ENCODE data around the gene KRT32.
"Not testable (repeated sequence)": the region's sequence is repeated elsewhere in the genome, so short reads cannot be mapped to it uniquely, and the experiment has no call there.

KRT32 gene

GRCh38 chr17:41433586-41433985 is 33.6 kb downstream of the KRT32 start:
- Histone ChIP-seq H3K27me3 (replicated peaks; ENCODE audit: control insufficient read depth, insufficient read depth, low read length, poor library complexity, severe bottlenecking) (no peaks in the 10 kb centered on the region), H3K4me3 (ENCODE audit: insufficient read depth, low read depth, low read length, poor library complexity, severe bottlenecking) (no peak overlapping the region), H3K4me1 (ENCODE audit: control insufficient read depth, insufficient read depth, low read length, poor library complexity, severe bottlenecking) (no peaks in the 10 kb centered on the region), H3K27ac (ENCODE audit: insufficient read depth, low read length, poor library complexity, severe bottlenecking) (no peak overlapping the region), H3K36me3 (ENCODE audit: control insufficient read depth, insufficient read depth, low read length) (no peaks in the 10 kb centered on the region), H3K9me3 (ENCODE audit: control insufficient read depth, low read length) (no peaks in the 10 kb centered on the region)
- DNase-seq: no peak

- H3K4me1 ChIP-seq (ENCODE audit: control insufficient read depth, insufficient read depth, low read length, poor library complexity, severe bottlenecking): not testable (repeated sequence)
Observed at GRCh38 chr17:41430376-41430775, 36.8 kb downstream of the KRT32 start.

GRCh38 chr17:41429667-41430066 is 37.5 kb downstream of the KRT32 start:
- Histone ChIP-seq H3K9me3 (ENCODE audit: control insufficient read depth, low read length) (no peaks in the 10 kb centered on the region), H3K4me3 (ENCODE audit: insufficient read depth, low read depth, low read length, poor library complexity, severe bottlenecking) (no peak overlapping the region)

More at GRCh38 chr17:41430376-41430775, 36.8 kb downstream of the KRT32 start:
- not testable (repeated sequence) for H3K27ac ChIP-seq (ENCODE audit: insufficient read depth, low read length, poor library complexity, severe bottlenecking); H3K27me3 ChIP-seq (replicated peaks; ENCODE audit: control insufficient read depth, insufficient read depth, low read length, poor library complexity, severe bottlenecking); H3K4me3 ChIP-seq (ENCODE audit: insufficient read depth, low read depth, low read length, poor library complexity, severe bottlenecking); DNase-seq; H3K9me3 ChIP-seq (ENCODE audit: control insufficient read depth, low read length); H3K36me3 ChIP-seq (ENCODE audit: control insufficient read depth, insufficient read depth, low read length)

GRCh38 chr17:41428591-41429291 is 38.4 kb downstream of the KRT32 start:
- H3K27me3 ChIP-seq (replicated peaks; ENCODE audit: control insufficient read depth, insufficient read depth, low read length, poor library complexity, severe bottlenecking): no peaks in the 10 kb centered on the region
- no peak for DNase-seq

More at GRCh38 chr17:41429667-41430066, 37.5 kb downstream of the KRT32 start:
- no peak overlapping the region for H3K27ac ChIP-seq (ENCODE audit: insufficient read depth, low read length, poor library complexity, severe bottlenecking)
- H3K4me1 ChIP-seq (ENCODE audit: control insufficient read depth, insufficient read depth, low read length, poor library complexity, severe bottlenecking): no peaks in the 10 kb centered on the region
- DNase-seq: no peak
- no peaks in the 10 kb centered on the region for H3K36me3 ChIP-seq (ENCODE audit: control insufficient read depth, insufficient read depth, low read length)
- no peaks in the 10 kb centered on the region for H3K27me3 ChIP-seq (replicated peaks; ENCODE audit: control insufficient read depth, insufficient read depth, low read length, poor library complexity, severe bottlenecking)

GRCh38 chr17:41424111-41424635 is 43.0 kb downstream of the KRT32 start, which contains the start of gene KRT37:
Gene KRT37, minus strand, starts transcription at chr17:41424585. Its CDS starts 62 bp downstream, at chr17:41424523.
- no peaks in the 10 kb centered on the region for H3K36me3 ChIP-seq (ENCODE audit: control insufficient read depth, insufficient read depth, low read length)
- H3K4me1 ChIP-seq (ENCODE audit: control insufficient read depth, insufficient read depth, low read length, poor library complexity, severe bottlenecking): no peaks in the 10 kb centered on the region
- H3K27me3 ChIP-seq (replicated peaks; ENCODE audit: control insufficient read depth, insufficient read depth, low read length, poor library complexity, severe bottlenecking): no peaks in the 10 kb centered on the region
- no peak for DNase-seq
- H3K9me3 ChIP-seq (ENCODE audit: control insufficient read depth, low read length): no peaks in the 10 kb centered on the region
- H3K4me3 ChIP-seq (ENCODE audit: insufficient read depth, low read depth, low read length, poor library complexity, severe bottlenecking): no peak within 1 kb of the TSS
- no peak within 1 kb of the TSS for H3K27ac ChIP-seq (ENCODE audit: insufficient read depth, low read length, poor library complexity, severe bottlenecking)

More at GRCh38 chr17:41428591-41429291, 38.4 kb downstream of the KRT32 start:
- no peaks in the 10 kb centered on the region for H3K9me3 ChIP-seq (ENCODE audit: control insufficient read depth, low read length)
- no peaks in the 10 kb centered on the region for H3K36me3 ChIP-seq (ENCODE audit: control insufficient read depth, insufficient read depth, low read length)
- H3K4me3 ChIP-seq (ENCODE audit: insufficient read depth, low read depth, low read length, poor library complexity, severe bottlenecking): no peak overlapping the region
- H3K27ac ChIP-seq (ENCODE audit: insufficient read depth, low read length, poor library complexity, severe bottlenecking): no peak overlapping the region
- no peaks in the 10 kb centered on the region for H3K4me1 ChIP-seq (ENCODE audit: control insufficient read depth, insufficient read depth, low read length, poor library complexity, severe bottlenecking)

GRCh38 chr17:41422586-41422985 is 44.6 kb downstream of the KRT32 start:
- H3K4me3 ChIP-seq (ENCODE audit: insufficient read depth, low read depth, low read length, poor library complexity, severe bottlenecking); H3K4me1 ChIP-seq (ENCODE audit: control insufficient read depth, insufficient read depth, low read length, poor library complexity, severe bottlenecking); H3K9me3 ChIP-seq (ENCODE audit: control insufficient read depth, low read length); H3K36me3 ChIP-seq (ENCODE audit: control insufficient read depth, insufficient read depth, low read length); H3K27me3 ChIP-seq (replicated peaks; ENCODE audit: control insufficient read depth, insufficient read depth, low read length, poor library complexity, severe bottlenecking); DNase-seq; H3K27ac ChIP-seq (ENCODE audit: insufficient read depth, low read length, poor library complexity, severe bottlenecking): not testable (repeated sequence)

- Histone ChIP-seq H3K4me3 (ENCODE audit: insufficient read depth, low read depth, low read length, poor library complexity, severe bottlenecking) (no peak overlapping the region), H3K36me3 (ENCODE audit: control insufficient read depth, insufficient read depth, low read length) (no peaks in the 10 kb centered on the region), H3K9me3 (ENCODE audit: control insufficient read depth, low read length) (no peaks in the 10 kb centered on the region), H3K27ac (ENCODE audit: insufficient read depth, low read length, poor library complexity, severe bottlenecking) (no peak overlapping the region), H3K27me3 (replicated peaks; ENCODE audit: control insufficient read depth, insufficient read depth, low read length, poor library complexity, severe bottlenecking) (no peaks in the 10 kb centered on the region), H3K4me1 (ENCODE audit: control insufficient read depth, insufficient read depth, low read length, poor library complexity, severe bottlenecking) (no peaks in the 10 kb centered on the region)
- DNase-seq: no peak
Observed at GRCh38 chr17:41421617-41422016, 45.6 kb downstream of the KRT32 start.

GRCh38 chr17:41421116-41421515 is 46.1 kb downstream of the KRT32 start:
- DNase-seq: no peak
- Histone ChIP-seq H3K27ac (ENCODE audit: insufficient read depth, low read length, poor library complexity, severe bottlenecking) (no peak overlapping the region), H3K27me3 (replicated peaks; ENCODE audit: control insufficient read depth, insufficient read depth, low read length, poor library complexity, severe bottlenecking) (no peaks in the 10 kb centered on the region), H3K9me3 (ENCODE audit: control insufficient read depth, low read length) (no peaks in the 10 kb centered on the region), H3K4me1 (ENCODE audit: control insufficient read depth, insufficient read depth, low read length, poor library complexity, severe bottlenecking) (no peaks in the 10 kb centered on the region), H3K4me3 (ENCODE audit: insufficient read depth, low read depth, low read length, poor library complexity, severe bottlenecking) (no peak overlapping the region), H3K36me3 (ENCODE audit: control insufficient read depth, insufficient read depth, low read length) (no peaks in the 10 kb centered on the region)

- no peak for DNase-seq
- Histone ChIP-seq H3K4me3 (ENCODE audit: insufficient read depth, low read depth, low read length, poor library complexity, severe bottlenecking) (no peak overlapping the region), H3K27ac (ENCODE audit: insufficient read depth, low read length, poor library complexity, severe bottlenecking) (no peak overlapping the region)
Observed at GRCh38 chr17:41420134-41420533, 47.1 kb downstream of the KRT32 start.

GRCh38 chr17:41419716-41420115 is 47.5 kb downstream of the KRT32 start:
- H3K9me3 ChIP-seq (ENCODE audit: control insufficient read depth, low read length): no peaks in the 10 kb centered on the region
- DNase-seq: no peak
- H3K27me3 ChIP-seq (replicated peaks; ENCODE audit: control insufficient read depth, insufficient read depth, low read length, poor library complexity, severe bottlenecking): no peaks in the 10 kb centered on the region
- no peaks in the 10 kb centered on the region for H3K36me3 ChIP-seq (ENCODE audit: control insufficient read depth, insufficient read depth, low read length)
- H3K27ac ChIP-seq (ENCODE audit: insufficient read depth, low read length, poor library complexity, severe bottlenecking): no peak overlapping the region
- no peaks in the 10 kb centered on the region for H3K4me1 ChIP-seq (ENCODE audit: control insufficient read depth, insufficient read depth, low read length, poor library complexity, severe bottlenecking)
- no peak overlapping the region for H3K4me3 ChIP-seq (ENCODE audit: insufficient read depth, low read depth, low read length, poor library complexity, severe bottlenecking)

More at GRCh38 chr17:41420134-41420533, 47.1 kb downstream of the KRT32 start:
- H3K27me3 ChIP-seq (replicated peaks; ENCODE audit: control insufficient read depth, insufficient read depth, low read length, poor library complexity, severe bottlenecking): no peaks in the 10 kb centered on the region
- no peaks in the 10 kb centered on the region for H3K36me3 ChIP-seq (ENCODE audit: control insufficient read depth, insufficient read depth, low read length)
- no peaks in the 10 kb centered on the region for H3K9me3 ChIP-seq (ENCODE audit: control insufficient read depth, low read length)
- no peaks in the 10 kb centered on the region for H3K4me1 ChIP-seq (ENCODE audit: control insufficient read depth, insufficient read depth, low read length, poor library complexity, severe bottlenecking)

All from effector memory CD4-positive, alpha-beta T cell (primary cell).